HG03045 (cell line): Measurements from ENCODE around the gene COL2A1.
"Not testable (repeated sequence)": the region's sequence is repeated elsewhere in the genome, so short reads cannot be mapped to it uniquely, and the experiment has no call there.

ENCODE experiments used
- ATAC-seq: cut with Tn5 transposase; IDR thresholded peaks from one replicate; pipeline ENCODE4 v1.9.1; 2021; ENCODE audit warnings: mild to moderate bottlenecking, moderate library complexity; ENCODE audit not compliant: unreplicated experiment

COL2A1 gene

GRCh38 chr12:47978598-47978873 lies 25.7 kb downstream of the COL2A1 start:
- ATAC-seq = no peak

DNA sequence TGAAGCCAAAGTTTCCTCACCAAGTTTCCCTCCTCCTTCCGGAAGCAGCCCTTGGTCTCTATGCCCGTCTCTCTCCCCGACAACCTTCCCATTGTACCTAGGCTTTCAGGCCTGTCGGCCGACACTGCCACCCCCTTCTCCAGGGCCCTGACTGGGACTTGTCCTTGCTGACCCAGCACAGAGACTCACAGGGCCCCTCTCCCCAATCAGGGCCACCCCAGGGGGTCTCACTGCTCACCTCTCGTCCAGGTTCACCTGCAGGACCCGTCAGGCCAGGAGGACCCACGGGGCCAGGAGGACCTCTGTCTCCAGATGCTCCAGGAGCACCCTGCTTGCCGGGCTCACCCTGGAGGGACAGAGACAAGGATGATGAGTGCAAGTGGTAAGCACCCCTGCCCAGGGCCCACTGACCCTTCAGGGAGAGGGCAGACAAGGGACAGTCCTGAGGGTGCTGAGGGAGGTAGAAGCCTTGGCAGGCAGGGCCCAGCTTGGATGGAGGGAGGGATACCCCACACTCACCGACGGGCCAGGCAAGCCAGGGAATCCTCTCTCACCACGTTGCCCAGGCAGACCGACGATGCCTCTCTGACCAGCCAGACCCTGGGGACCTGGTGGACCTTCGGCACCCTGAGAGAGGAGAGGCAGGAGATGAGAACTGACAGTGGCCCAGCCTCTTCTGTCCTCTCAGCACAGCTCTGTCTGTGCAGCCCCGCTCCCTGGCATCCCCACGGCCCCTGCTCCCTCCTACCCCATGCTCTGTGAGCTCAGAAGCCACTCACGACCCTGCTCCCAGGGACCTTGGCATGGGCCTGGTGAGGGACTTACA lies 26.3 kb downstream of the COL2A1 start:
- ATAC-seq = no peak

- no peak for ATAC-seq
Measured at GRCh38 chr12:47977046-47977771, 27.1 kb downstream of the COL2A1 start.

DNA sequence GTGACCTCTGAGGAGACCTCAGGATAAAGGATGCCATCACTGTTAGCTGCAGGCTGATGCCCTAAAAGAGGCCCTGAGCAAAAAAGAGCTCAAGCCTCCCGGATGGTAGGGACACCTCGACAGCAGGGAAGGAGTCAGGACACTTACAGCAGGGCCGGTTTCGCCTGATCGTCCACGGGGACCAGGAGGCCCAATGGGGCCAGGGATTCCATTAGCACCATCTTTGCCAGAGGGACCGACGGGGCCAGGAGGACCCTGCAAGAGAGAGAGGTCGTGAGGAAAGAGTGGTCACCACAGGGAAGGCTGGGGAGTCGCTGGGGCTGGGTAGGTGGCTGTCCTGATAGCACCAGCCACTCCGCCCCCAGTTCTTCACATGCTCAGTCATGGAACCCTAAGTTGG lies 28.5 kb downstream of the COL2A1 start:
- no peak for ATAC-seq

DNA sequence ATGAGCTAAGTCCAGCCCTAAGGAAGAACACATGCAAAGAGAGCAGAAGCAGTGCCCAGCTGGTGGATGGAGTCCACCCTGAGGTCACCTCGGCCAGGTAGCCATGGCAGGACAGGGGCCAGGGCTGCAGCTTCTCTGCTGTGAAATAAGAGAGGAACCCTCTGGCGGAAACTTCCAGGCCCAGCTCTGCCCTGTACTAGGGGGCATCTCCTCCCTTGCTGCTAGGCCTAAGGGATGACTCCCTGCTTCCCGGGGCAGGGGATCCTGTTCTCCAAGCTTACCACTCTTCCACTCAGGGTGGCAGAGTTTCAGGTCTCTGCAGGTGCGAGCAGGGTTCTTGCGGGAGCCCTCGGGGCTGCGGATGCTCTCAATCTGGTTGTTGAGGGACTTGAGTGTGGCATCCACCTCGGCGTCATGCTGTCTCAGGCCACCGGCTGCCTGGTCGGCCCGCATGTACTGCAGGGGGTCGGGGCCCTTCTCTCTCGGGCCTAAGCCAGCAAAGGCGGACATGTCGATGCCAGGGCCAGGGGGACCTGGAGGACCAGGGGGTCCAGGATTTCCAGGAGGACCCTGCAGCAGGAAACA lies 29.1 kb downstream of the COL2A1 start:
- no peak for ATAC-seq

GRCh38 chr12:47973870-47974269 lies 30.4 kb downstream of the COL2A1 start:
- ATAC-seq = no peak

DNA sequence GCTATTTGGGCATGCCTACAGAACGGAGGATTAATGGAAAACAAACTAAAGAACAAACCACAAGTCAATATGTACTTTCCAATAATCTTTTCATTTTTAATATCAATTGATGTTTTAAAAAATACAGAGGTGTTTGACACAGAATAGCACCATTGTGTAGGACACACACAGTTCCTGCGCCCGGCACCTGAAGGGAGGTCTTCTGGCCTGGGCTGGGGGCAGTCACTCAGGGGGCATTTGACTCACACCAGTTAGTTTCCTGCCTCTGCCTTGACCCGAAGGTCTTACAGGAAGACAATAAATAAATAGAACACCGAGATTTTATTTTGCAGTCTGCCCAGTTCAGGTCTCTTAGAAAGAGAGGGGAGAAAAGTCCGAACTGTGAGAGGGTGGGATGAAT lies 31.4 kb downstream of the COL2A1 start:
- ATAC-seq = no peak

- ATAC-seq = no peak
Measured at GRCh38 chr12:47970843-47971242, 33.4 kb downstream of the COL2A1 start.

- no peak for ATAC-seq
Measured at GRCh38 chr12:47969845-47970244, 34.4 kb downstream of the COL2A1 start.

- ATAC-seq = no peak
Measured at GRCh38 chr12:47967461-47968321, 36.6 kb downstream of the COL2A1 start.

DNA sequence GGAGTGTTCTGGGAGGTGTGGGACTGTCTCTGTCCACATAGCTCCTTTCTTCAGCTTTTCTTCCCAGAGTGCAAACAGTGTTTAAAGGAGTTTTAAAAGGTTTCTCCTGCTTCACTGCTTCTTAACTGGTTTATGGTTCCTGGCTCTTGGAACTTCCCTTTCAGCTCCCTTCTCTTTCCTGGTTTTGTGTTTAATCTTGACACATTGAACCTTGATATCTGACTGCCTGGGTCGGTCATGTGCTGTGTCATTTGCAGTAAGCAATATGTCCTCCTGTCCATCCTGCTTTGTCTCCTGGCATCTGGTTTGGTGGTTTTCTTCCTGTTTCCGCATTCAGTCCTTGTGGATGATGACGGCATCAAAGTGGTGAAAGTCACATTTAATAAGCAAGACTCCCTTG lies 38.7 kb downstream of the COL2A1 start:
- no peak for ATAC-seq

- ATAC-seq = no peak
Measured at GRCh38 chr12:47964106-47964728, 40.1 kb downstream of the COL2A1 start.

GRCh38 chr12:47963340-47964040 lies 40.8 kb downstream of the COL2A1 start, which contains the start of gene TMEM106C:
Gene TMEM106C (plus strand): TSS chr12:47963596. CDS start chr12:47964237, 641 bp downstream.
- ATAC-seq = peak; percentile 93

- no peak for ATAC-seq
Measured at GRCh38 chr12:47962198-47962597, 42.1 kb downstream of the COL2A1 start.

GRCh38 chr12:47957671-47958070 lies 46.6 kb downstream of the COL2A1 start:
- not testable (repeated sequence) for ATAC-seq

- no peak for ATAC-seq
Measured at GRCh38 chr12:47955059-47955458, 49.2 kb downstream of the COL2A1 start.

DNA sequence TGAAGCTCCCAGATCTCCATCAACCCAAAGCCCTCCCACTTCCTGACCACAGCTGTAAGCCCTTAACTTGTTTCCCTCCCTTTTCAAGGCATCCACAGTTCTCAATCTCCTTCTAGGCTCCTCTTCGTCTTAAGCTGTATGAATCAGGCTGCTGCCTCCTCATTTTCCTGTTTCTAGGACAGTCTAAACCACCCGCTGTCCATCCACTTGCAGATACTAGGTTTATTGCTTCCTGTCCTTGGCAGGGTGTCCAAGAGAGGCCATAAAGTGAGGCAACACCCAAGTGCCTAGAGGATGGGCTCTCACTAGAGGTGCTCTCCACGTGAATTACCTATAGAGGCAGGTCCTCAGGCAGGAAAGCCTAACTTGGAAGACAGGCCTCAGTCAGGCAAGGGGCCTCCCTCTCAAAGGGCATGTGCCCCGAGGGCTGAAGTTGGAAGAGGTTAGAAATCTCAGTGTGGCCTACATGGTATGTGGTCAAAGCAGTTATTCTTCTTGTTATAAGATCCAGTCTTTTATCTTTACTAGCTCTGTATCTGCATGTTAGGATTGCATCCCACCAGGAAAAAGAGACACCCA lies 49.7 kb downstream of the COL2A1 start:
- ATAC-seq = no peak

- no peak for ATAC-seq
Measured at GRCh38 chr12:47954058-47954457, 50.2 kb downstream of the COL2A1 start.

- no peak for ATAC-seq
Measured at GRCh38 chr12:47950856-47951468, 53.3 kb downstream of the COL2A1 start.
